H9 (cell line): Measurements from ENCODE around the gene DPYSL5. TPM values are rescaled to one million over a fixed set of nuclear protein-coding genes. Genes with fewer than 3 reads are reported as not detected.

ENCODE experiments used
- DNase-seq: peaks from one replicate; pipeline ENCODE4 v3.0.0-alpha.2; 2017
- H2AFZ ChIP-seq: one replicate; pipeline ENCODE4 v1.6.1; 2013; ENCODE audit warnings: mild to moderate bottlenecking, low read length, control low read depth, moderate library complexity
- H2AK5ac ChIP-seq: 2 replicates; pipeline ENCODE4 v1.6.1; 2013; ENCODE audit warnings: low read length, control low read depth, mixed read lengths; ENCODE audit not compliant: insufficient read length
- H2BK120ac ChIP-seq: one replicate; pipeline ENCODE4 v1.6.1; 2013; ENCODE audit warnings: low read depth, mild to moderate bottlenecking, low read length, control low read depth, inconsistent platforms; ENCODE audit not compliant: poor library complexity, severe bottlenecking
- H2BK12ac ChIP-seq: 2 replicates; pipeline ENCODE4 v1.6.1; 2013; ENCODE audit warnings: low read length, control low read depth, mixed read lengths, low read depth; ENCODE audit not compliant: insufficient read length
- H2BK15ac ChIP-seq: 2 replicates; pipeline ENCODE4 v1.6.1; 2013; ENCODE audit warnings: low read depth, low read length, control low read depth
- H2BK20ac ChIP-seq: one replicate; pipeline ENCODE4 v1.6.1; 2013; ENCODE audit warnings: low read depth, mild to moderate bottlenecking, low read length, control low read depth, inconsistent platforms; ENCODE audit not compliant: poor library complexity, severe bottlenecking
- H2BK5ac ChIP-seq: 2 replicates; pipeline ENCODE4 v1.6.1; 2013; ENCODE audit warnings: low read length, control low read depth, mixed read lengths; ENCODE audit not compliant: insufficient read length
- H3K14ac ChIP-seq: 2 replicates; pipeline ENCODE4 v1.6.1; 2013; ENCODE audit warnings: low read length, control low read depth; ENCODE audit not compliant: insufficient read depth
- H3K18ac ChIP-seq: 2 replicates; pipeline ENCODE4 v1.6.1; 2013; ENCODE audit warnings: low read depth, mild to moderate bottlenecking, mixed read lengths, low read length, control low read depth; ENCODE audit not compliant: insufficient read length
- H3K23ac ChIP-seq: 2 replicates; pipeline ENCODE4 v1.6.1; 2013; ENCODE audit warnings: low read length, control low read depth, mixed read lengths, low read depth; ENCODE audit not compliant: insufficient read length
- H3K23me2 ChIP-seq: 2 replicates; pipeline ENCODE4 v1.6.1; 2013; ENCODE audit warnings: low read depth, mild to moderate bottlenecking, mixed read lengths, low read length, control low read depth; ENCODE audit not compliant: insufficient read length, poor library complexity, severe bottlenecking
- H3K27ac ChIP-seq: 2 replicates; pipeline ENCODE4 v1.5.1; 2013; ENCODE audit warnings: low read length, control low read depth, mixed read lengths, low read depth; ENCODE audit not compliant: insufficient read length
- H3K27me3 ChIP-seq: 2 replicates; pipeline ENCODE4 v1.6.1; 2013; ENCODE audit warnings: low read length, control low read depth, inconsistent platforms; ENCODE audit not compliant: insufficient read depth
- H3K4ac ChIP-seq: 2 replicates; pipeline ENCODE4 v1.6.1; 2013; ENCODE audit warnings: low read depth, mild to moderate bottlenecking, control low read depth, inconsistent platforms, low read length, moderate library complexity
- H3K4me1 ChIP-seq: 2 replicates; pipeline ENCODE4 v1.6.1; 2013; ENCODE audit warnings: low read length, control low read depth, inconsistent platforms; ENCODE audit not compliant: insufficient read depth
- H3K4me2 ChIP-seq: 2 replicates; pipeline ENCODE4 v1.6.1; 2013; ENCODE audit warnings: low read length, control low read depth, mixed read lengths; ENCODE audit not compliant: insufficient read length, insufficient read depth
- H3K56ac ChIP-seq: 2 replicates; pipeline ENCODE4 v1.6.1; 2013; ENCODE audit warnings: low read depth, mild to moderate bottlenecking, mixed read lengths, low read length, control low read depth; ENCODE audit not compliant: insufficient read length
- H3K79me1 ChIP-seq: 2 replicates; pipeline ENCODE4 v1.6.1; 2013; ENCODE audit warnings: low read depth, mild to moderate bottlenecking, moderate library complexity, low read length, control low read depth, inconsistent platforms; ENCODE audit not compliant: insufficient read depth, poor library complexity, severe bottlenecking
- H3K79me2 ChIP-seq: 2 replicates; pipeline ENCODE4 v1.6.1; 2013; ENCODE audit warnings: low read length, control low read depth, inconsistent platforms; ENCODE audit not compliant: insufficient read depth
- H3K9ac ChIP-seq: 2 replicates; pipeline ENCODE4 v1.6.1; 2013; ENCODE audit warnings: low read length, control low read depth, mixed read lengths; ENCODE audit not compliant: insufficient read length; ENCODE audit errors: extremely low read depth
- H3K9me3 ChIP-seq: one replicate; pipeline ENCODE4 v1.6.1; 2013; ENCODE audit warnings: low read depth, low read length, inconsistent platforms; ENCODE audit not compliant: control insufficient read depth
- H3T11ph ChIP-seq: one replicate; pipeline ENCODE4 v1.6.1; 2013; ENCODE audit warnings: mild to moderate bottlenecking, low read length, control low read depth, inconsistent platforms
- H4K20me1 ChIP-seq: one replicate; pipeline ENCODE4 v1.6.1; 2013; ENCODE audit not compliant: control insufficient read depth, insufficient read length, insufficient read depth
- H4K5ac ChIP-seq: 2 replicates; pipeline ENCODE4 v1.6.1; 2013; ENCODE audit warnings: low read depth, mild to moderate bottlenecking, mixed read lengths, low read length, control low read depth; ENCODE audit not compliant: insufficient read length
- H4K8ac ChIP-seq: replicated peaks from 2 replicates; pipeline ENCODE4 v1.6.1; 2013; ENCODE audit warnings: low read length, control low read depth, mixed read lengths, low read depth; ENCODE audit not compliant: insufficient read length
- H4K91ac ChIP-seq: 2 replicates; pipeline ENCODE4 v1.6.1; 2013; ENCODE audit warnings: low read depth, mild to moderate bottlenecking, moderate library complexity, mixed read lengths, low read length, control low read depth; ENCODE audit not compliant: insufficient read length
- H3K27ac Mint-ChIP-seq, 3 experiments: 2 replicates in 2 of 3; 3 replicates in 1 of 3; pipeline ENCODE4 v1.8.0; 2020 to 2021; ENCODE audit warnings: mixed read lengths in 3 of 3, mild to moderate bottlenecking in 1 of 3, moderate library complexity in 1 of 3
- H3K27me3 Mint-ChIP-seq: 2 replicates; pipeline ENCODE4 v1.8.0; 2021; ENCODE audit warnings: low read depth, mild to moderate bottlenecking, moderate library complexity, mixed read lengths
- H3K36me3 Mint-ChIP-seq, 3 experiments: 2 replicates in 2 of 3; 3 replicates in 1 of 3; pipeline ENCODE4 v1.8.0; 2020 to 2021; ENCODE audit warnings: low read depth in 3 of 3, mixed read lengths in 3 of 3; ENCODE audit not compliant: insufficient read depth in 1 of 3
- H3K4me1 Mint-ChIP-seq, 2 experiments: 2 replicates each; pipeline ENCODE4 v1.8.0; 2020; ENCODE audit warnings: mixed read lengths in 2 of 2
- H3K4me3 Mint-ChIP-seq, 2 experiments: 2 replicates in 1 of 2; 3 replicates in 1 of 2; pipeline ENCODE4 v1.8.0; 2020 to 2021; ENCODE audit warnings: mild to moderate bottlenecking in 2 of 2, mixed read lengths in 2 of 2, moderate library complexity in 1 of 2
- H3K9me3 Mint-ChIP-seq, 2 experiments: 2 replicates in 1 of 2; 3 replicates in 1 of 2; pipeline ENCODE4 v1.8.0; 2020; ENCODE audit warnings: mild to moderate bottlenecking in 2 of 2, mixed read lengths in 2 of 2, moderate library complexity in 1 of 2
- CTCF ChIP-seq: fragments of 200-600 bp; sonication (generic); conservative IDR thresholded peaks from 3 replicates; pipeline ENCODE4 v1.8.0; 2021; ENCODE audit warnings: antibody characterized with exemption, mild to moderate bottlenecking
- WGBS: extraction: QIAGEN DNeasy Blood & Tissue Kit; methylation state at CpG from one replicate; pipeline ENCODE4 v1.1.7; 2013; ENCODE audit warnings: missing lambda C conversion rate, low lambda C conversion rate, mixed read lengths; ENCODE audit not compliant: insufficient read length; ENCODE audit errors: extremely low coverage; 5-methylcytosine and 5-hydroxymethylcytosine counted together
- total RNA-seq: library from RNA; stranded (reverse); gene quantifications from 2 replicates; pipeline ENCODE4 v1.2.1, GENCODE V29; 2021

DPYSL5 gene
- total RNA-seq, 1 experiment from 2014 or later = 6.4 TPM

DNA sequence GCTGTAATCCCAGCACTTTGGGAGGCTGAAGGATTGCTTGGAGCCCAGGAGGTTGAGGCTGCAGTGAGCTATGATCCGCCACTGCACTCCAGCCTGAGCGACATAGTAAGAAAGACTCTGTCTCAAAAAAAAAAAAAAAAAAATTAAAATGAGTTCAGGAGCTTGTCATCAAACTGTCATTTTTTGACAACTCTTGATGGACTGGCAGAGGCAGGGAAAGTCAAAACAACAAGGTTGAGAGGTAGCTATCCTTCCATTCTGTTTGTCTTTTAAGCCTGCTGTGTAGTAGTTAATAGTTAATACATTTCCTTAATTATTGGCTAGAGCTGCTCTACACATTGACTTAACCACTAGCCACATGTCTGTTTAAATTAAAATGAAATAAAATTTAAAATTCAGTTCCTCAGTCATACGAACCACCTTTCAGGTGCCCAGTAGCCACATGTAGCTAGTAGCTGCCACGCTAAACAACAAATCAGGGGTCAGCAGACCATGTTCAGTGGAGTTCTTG, 22.7 kb downstream of the DPYSL5 start:
- Histone ChIP-seq H4K20me1 (no peaks in the 10 kb centered on the region), H3K18ac (no peak overlapping the region), H3K23ac (no peak overlapping the region), H3K23me2 (no peaks in the 10 kb centered on the region), H3K9me3 (no peaks in the 10 kb centered on the region), H3K4me2 (no peak overlapping the region), H4K5ac (no peak overlapping the region), H2AFZ (no peak overlapping the region), H2BK120ac (no peak overlapping the region), H4K91ac (no peak overlapping the region), H3K56ac (no peak overlapping the region), H3K79me1 (no peaks in the 10 kb centered on the region), H3K9ac (no peak overlapping the region), H3K4me1 (no peaks in the 10 kb centered on the region), H2BK12ac (no peak overlapping the region), H3K79me2 (no peaks in the 10 kb centered on the region), H2BK15ac (no peak overlapping the region), H3K4ac (no peak overlapping the region), H2BK20ac (no peak overlapping the region), H3T11ph (no peak overlapping the region), H4K8ac (no peak overlapping the region), H3K14ac (no peak overlapping the region), H3K27ac (no peak overlapping the region), H3K27me3 (no peaks in the 10 kb centered on the region; the same call in 1 of the 2 replicates), H2AK5ac (no peak overlapping the region), H2BK5ac (no peak overlapping the region)
- TF ChIP-seq CTCF = no peak
- no CpG with 5 or more reads among the region's 4 CpGs for WGBS
- Mint-ChIP-seq H3K27ac (no peak overlapping the region), H3K36me3 (no peaks in the 10 kb centered on the region), H3K4me3 (no peak overlapping the region), H3K9me3 (no peaks in the 10 kb centered on the region), H3K27me3 (peaks cover 86% of the 10 kb centered on the region), H3K4me1 (peaks cover 5 to 6% of the 10 kb centered on the region in 2 experiments)
- DNase-seq = no peak
